Measurements from ENCODE around the gene PEX5L. TPM values are rescaled to one million over a fixed set of nuclear protein-coding genes. Genes with fewer than 3 reads are reported as not detected.

Gene PEX5L
- total RNA-seq, 1 donor: under 0.01 TPM

DNA sequence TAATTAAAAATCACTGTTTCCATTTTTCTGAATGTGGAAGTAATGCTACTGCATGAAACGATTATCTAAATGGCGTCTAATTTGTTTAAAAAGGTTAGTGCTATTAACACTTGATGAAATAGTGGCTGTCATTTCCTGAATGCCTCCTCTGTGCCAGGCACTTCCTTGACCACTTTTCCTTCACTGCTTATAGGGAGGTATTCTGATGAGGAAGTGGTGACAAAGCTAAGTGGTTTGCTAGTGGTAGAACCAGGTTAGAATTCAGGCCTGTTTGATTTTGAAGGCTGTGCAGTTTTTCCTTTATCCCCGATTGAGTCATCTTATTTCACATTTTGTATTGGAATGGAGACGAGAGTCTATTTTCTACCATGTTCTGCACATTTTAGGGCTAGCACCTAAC is 264.9 kb downstream of the PEX5L start:
- H3K4me3 ChIP-seq (ENCODE audit: low read depth, low read length): no peak overlapping the region
- no peak for DNase-seq (ENCODE audit: low read depth)
- TF ChIP-seq, protein P1, sequence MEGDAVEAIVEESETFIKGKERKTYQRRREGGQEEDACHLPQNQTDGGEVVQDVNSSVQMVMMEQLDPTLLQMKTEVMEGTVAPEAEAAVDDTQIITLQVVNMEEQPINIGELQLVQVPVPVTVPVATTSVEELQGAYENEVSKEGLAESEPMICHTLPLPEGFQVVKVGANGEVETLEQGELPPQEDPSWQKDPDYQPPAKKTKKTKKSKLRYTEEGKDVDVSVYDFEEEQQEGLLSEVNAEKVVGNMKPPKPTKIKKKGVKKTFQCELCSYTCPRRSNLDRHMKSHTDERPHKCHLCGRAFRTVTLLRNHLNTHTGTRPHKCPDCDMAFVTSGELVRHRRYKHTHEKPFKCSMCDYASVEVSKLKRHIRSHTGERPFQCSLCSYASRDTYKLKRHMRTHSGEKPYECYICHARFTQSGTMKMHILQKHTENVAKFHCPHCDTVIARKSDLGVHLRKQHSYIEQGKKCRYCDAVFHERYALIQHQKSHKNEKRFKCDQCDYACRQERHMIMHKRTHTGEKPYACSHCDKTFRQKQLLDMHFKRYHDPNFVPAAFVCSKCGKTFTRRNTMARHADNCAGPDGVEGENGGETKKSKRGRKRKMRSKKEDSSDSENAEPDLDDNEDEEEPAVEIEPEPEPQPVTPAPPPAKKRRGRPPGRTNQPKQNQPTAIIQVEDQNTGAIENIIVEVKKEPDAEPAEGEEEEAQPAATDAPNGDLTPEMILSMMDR (IDR thresholded peaks at IDR 0.05; ENCODE audit: insufficient read depth, low read depth, low read length): no peak

DNA sequence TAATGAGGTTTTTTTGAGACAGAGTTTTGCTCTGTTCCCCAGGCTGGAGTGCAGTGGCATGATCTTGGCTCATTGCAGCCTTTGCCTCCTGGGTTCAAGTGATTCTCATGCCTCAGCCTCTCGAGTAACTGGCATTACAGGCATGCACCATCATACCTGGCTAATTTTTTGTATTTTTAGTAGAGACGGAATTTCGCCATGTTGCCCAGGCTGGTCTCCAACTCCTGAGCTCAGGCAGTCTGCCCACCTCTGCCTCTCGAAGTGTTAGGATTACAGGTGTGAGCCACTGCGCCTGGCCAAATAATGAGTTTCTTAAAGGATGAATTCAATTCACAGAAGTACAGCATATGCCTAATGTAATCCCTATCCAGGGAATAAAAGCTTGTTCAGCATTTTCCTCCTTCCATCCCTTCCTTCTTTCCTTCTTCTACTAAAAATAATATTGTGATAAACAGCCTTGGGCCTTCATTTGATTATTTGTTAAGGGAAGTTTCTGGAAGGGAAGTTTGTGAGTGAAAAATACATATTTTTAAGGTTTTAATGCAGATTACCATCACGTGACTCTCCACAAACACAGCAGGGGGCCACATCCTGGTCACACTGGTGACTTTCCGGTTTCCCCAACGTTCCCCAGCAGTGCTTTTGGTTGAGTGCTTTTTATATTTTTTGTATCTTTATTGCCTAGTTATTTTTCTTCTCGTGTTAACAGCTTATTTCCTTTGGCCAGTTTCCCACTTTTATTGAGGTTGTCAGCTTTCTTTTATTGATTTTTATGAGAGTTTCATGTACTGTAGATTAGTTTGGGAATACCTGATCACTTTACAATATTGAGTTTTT is 267.1 kb downstream of the PEX5L start:
- no peak for DNase-seq (ENCODE audit: low read depth)
- TF ChIP-seq, protein P1 (IDR thresholded peaks at IDR 0.05; ENCODE audit: insufficient read depth, low read depth, low read length): no peak
- no peak overlapping the region for H3K4me3 ChIP-seq (ENCODE audit: low read depth, low read length)

DNA sequence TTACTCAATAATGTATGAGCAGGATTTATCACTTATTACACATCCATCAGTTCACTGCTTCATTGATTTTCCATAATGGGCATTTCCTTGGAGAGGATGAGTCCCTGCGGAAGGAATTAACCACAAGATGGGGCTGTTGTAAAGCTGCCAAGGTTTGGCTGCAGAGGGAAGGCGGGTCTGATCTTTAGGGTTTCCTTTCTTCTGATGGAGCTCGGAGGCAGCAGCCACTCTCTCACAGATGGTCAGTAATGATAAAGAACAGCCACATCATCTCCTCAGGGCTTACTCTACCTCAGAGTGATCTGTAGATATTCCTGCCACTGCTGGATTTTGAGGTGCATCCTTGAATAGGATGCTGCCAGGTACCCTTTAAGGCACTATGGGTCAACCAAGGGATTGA is 268.7 kb downstream of the PEX5L start:
- no peak overlapping the region for H3K4me3 ChIP-seq (ENCODE audit: low read depth, low read length)
- TF ChIP-seq, protein P1 (IDR thresholded peaks at IDR 0.05; ENCODE audit: insufficient read depth, low read depth, low read length): peak; percentile 68
- DNase-seq (ENCODE audit: low read depth): peak; percentile 55

DNA sequence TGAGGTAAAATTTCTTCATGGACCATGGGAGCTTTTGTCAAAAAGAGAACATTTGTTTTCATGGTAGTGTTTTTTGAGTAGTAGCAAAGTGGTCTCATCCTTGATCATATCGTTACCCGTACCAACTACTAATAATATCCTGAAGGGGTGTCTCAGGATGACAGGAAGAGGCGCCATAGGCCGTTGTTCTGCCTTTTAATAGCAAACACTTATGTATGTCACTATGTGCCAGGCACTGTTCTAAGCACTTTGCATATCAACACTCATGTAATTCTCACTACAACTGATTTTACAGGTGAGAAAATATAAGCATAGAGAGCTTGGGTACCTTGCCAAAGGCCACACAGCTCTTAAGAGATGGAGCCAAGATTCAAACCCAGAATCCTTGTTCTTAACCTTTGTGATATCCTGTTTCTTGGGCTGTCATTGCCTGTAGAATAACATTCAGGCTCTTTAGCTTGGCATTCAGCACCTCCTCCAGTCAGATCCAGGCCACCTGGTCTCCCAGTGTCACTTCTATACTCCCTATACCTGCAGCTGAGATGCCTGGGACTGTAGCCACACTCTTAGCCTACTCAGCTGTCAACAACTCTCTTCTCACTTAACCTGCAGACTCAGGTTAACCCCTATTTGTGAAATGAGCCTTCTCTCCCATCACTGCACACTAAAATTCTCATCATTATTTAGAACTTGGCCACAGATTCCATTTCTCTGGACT is 270.2 kb downstream of the PEX5L start:
- H3K4me3 ChIP-seq (ENCODE audit: low read depth, low read length): no peak overlapping the region

DNA sequence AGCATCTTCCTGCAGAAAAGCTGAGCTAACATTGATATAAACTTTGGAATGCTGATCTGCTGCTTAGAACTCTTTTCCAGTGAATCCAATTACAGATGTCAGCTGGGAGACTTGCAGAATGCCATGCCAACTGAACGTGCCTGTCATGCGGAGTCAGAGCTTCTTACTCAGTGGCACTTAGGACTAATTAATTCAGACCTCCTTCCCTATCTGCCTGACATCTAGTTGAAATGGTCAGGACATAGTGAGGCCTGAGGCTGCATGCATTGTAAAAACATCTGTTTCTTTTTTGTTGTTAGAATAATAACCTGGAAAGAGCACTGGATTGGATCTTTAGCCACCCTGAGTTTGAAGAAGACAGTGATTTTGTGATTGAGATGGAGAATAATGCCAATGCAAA is 271.3 kb downstream of the PEX5L start:
- no peak overlapping the region for H3K4me3 ChIP-seq (ENCODE audit: low read depth, low read length)
- no peak for DNase-seq (ENCODE audit: low read depth)
- TF ChIP-seq, protein P1 (IDR thresholded peaks at IDR 0.05; ENCODE audit: insufficient read depth, low read depth, low read length): no peak

More for the DNA sequence above, 270.2 kb downstream of the PEX5L start:
- TF ChIP-seq, protein P1 (IDR thresholded peaks at IDR 0.05; ENCODE audit: insufficient read depth, low read depth, low read length): no peak
- DNase-seq (ENCODE audit: low read depth): no peak

DNA sequence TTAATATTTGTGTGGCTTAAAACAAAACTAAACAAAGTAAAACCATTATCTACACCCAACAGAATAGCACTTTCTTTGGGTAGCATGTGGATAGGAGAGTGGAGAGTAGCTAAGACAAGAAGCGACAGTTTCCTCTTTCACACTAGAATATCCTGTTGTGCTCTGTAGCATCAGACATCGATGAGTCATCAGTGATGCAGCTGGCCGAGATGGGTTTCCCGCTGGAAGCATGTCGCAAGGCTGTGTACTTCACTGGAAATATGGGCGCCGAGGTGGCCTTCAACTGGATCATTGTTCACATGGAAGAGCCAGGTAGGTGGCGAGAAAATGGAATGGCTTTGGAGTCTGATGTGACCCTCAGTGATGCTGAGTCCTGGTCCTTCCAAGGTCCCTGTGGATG is 275.8 kb downstream of the PEX5L start:
- peak; percentile 80 for DNase-seq (ENCODE audit: low read depth)
- H3K4me3 ChIP-seq (ENCODE audit: low read depth, low read length): no peak overlapping the region
- TF ChIP-seq, protein P1 (IDR thresholded peaks at IDR 0.05; ENCODE audit: insufficient read depth, low read depth, low read length): no peak
